Activated CD4-positive, alpha-beta T cell treated with anti-CD3 and anti-CD28 coated beads for 1 hour (primary cell): ENCODE data around the gene PCBP3.
"Not testable (repeated sequence)": the region's sequence is repeated elsewhere in the genome, so short reads cannot be mapped to it uniquely, and the experiment has no call there.

Experiments
- DNase-seq: peaks from one replicate; pipeline ENCODE4 v3.0.0-alpha.2; 2020

Gene PCBP3

GRCh38 chr21:45698493-45699184, 55.1 kb downstream of the PCBP3 start:
- DNase-seq, result no peak

DNA sequence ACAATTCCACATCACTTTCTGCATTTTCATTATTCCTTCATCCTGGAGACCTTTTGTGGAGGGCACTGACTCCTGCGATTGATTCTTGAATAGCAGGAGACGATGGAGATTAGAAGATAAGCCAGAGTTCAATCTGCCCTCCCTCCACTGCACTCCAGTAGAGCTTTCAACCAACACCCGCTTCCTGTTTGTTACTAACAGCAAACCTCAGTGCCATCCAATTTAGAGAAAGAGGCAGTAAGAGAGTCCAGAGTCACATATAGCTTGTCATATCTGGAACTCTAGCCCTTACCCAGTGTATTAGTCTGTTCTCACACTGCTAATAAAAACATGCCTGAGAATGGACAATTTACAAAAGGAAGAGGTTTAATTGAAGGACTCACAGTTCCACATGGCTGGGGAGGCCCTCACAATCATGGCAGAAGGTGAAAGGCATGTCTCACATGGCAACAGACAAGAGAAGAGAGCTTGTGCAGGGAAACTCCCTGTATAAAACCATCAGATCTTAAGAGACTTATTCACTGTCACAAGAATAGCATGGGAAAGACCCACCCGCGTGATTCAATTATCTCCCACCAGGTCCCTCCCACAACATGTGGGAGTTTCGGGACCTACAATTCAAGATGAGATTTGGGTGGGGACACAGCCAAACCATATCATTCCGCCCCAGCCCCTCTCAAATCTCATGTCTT, 55.9 kb downstream of the PCBP3 start:
- DNase-seq, result no peak

DNA sequence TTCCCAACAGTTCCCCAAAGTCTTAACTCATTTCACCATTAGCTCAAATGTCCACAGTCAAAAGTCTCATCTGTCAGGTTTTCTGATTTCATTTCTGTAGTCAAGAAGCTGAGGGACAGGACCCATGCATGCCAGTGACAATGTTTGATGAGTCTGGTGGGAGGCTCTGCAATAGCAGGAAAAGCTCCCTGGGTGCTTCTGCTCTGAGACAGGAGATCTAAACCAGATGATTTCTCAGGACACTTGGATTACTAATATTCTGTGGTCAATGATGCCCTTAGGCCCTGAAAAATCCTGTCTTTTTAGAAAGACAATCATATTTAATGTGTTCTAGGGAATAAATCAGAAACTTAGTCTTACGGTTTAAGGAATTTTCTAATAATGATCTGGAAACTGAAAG, 56.4 kb downstream of the PCBP3 start:
- no peak for DNase-seq

GRCh38 chr21:45700461-45700860, 56.9 kb downstream of the PCBP3 start:
- no peak for DNase-seq

DNA sequence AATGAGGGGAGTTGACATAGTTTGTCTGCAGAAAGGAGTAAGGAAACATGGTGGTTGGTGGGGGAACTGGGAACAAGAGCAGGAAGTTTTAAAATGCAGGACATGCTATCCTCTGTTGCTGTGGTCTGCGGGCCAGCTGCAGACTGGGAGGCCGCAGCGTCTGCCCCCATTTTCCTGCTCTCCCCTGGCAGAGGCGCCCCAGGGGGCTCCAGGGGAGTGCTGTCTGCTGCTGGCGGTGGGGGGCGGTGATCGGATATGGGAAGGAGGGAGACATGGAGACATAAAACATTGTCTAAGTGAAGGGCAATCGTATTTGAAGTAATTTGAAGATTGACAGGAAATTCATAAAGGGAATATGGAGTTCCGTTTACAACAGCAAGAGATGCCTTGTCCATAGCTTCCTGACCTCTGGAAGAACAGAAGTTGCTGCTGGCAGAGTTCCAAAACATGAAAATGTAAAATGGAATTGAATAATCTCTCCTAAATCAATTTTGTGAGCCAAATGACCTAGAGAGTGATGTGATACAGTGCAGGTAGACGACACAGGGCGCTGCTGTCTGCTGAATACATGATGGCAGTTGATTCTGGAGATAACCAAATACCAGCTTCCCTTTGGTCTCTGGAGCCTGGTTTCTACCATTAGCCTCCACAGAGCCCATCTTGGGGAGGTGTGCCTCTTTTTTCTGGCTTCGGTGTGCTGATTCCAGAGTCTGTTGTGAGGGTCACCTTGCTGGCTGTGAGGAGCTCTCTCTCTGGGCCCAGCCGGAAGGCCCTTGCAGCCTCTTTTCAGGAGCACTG, 61.0 kb downstream of the PCBP3 start:
- no peak for DNase-seq

DNA sequence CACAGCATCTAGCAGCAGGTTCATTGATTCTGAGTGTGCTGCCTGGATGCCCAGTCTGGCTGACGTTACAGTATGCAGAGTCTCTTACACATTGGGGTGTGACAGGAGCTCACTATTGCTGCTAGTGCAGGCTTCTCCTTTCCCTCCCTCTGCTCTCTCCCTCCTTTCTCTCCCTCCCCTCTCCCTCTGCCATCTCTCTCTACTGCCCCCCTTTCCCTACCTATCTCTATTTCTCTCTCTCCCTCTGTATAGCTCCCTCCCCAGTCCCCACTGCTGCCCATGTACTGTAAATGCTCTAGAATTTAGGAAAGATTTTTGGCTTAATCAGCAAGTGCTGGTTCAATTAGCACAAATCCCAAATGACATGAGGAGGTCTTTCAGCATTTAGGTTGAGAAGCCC, 62.8 kb downstream of the PCBP3 start:
- no peak for DNase-seq

GRCh38 chr21:45709173-45709572, 65.6 kb downstream of the PCBP3 start:
- DNase-seq, result no peak

GRCh38 chr21:45709696-45710268, 66.3 kb downstream of the PCBP3 start:
- no peak for DNase-seq

GRCh38 chr21:45710306-45710705, 66.8 kb downstream of the PCBP3 start:
- not testable (repeated sequence) for DNase-seq

GRCh38 chr21:45713613-45714012, 70.1 kb downstream of the PCBP3 start:
- no peak for DNase-seq

DNA sequence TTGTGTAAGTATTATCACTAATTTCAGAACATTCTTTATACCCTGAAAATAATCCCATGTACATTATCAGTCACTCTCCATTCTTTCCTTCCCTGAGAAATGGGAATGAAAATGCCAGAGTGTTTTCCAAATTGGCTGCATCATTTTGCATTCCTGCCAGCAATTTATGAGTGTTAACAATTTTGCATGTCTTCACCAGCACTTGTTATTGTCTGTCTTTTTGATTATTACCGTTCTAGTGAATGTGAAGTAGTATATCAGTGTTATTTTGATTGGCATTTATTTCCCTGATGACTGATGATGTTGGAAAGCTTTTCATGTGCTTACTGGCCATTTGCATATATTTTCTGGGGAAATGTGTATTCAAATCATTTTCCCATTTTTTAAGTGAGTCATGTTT, 71.9 kb downstream of the PCBP3 start:
- no peak for DNase-seq

DNA sequence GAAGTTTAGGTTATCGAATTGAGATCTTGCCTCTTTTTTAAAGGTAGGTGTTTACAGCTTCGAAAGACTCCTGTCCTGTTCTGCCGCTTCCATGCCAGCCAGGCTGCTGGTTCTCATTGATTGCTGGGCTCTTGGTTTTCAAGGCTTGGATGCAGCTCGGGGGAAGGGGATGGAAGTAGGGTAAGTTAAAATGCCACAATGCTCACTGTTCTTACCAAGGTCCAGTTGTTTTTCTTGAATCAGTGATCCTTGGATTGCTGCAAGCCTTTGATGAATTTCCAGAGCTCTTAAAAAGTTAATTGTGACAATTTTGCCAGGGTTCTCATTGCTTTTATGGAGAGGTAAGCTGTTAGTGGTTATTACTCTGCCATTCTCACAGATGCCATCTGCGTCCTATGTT, 74.9 kb downstream of the PCBP3 start:
- no peak for DNase-seq

DNA sequence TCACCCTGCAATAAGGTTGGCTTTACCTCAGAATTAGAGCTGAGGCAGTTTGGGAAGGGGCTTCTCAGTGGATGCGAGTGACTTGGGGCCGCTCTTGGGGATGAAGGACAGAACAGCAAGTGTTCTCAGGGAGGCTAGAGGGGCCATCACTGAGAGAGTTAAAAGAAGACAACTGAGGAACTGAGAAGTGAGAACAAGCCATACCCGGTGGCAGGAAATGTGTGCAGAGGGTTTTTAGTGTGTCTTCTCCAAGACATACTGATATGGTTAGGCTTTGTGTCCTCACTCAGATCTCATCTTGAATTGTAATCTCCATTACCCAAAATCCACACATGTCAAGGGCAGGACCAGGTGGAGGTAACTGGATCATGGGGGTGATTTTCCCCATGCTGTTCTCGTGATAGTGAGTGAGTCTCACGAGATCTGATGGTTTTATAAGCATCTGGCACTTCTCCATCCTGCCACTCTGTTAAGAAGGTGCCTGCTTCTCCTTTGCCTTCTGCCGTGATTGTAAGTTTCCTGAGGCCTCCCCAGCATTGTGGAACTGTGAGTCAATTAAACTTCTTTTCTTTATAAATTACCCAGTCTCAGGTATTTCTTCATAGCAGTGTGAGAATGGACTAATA, 75.8 kb downstream of the PCBP3 start:
- DNase-seq, result no peak

DNA sequence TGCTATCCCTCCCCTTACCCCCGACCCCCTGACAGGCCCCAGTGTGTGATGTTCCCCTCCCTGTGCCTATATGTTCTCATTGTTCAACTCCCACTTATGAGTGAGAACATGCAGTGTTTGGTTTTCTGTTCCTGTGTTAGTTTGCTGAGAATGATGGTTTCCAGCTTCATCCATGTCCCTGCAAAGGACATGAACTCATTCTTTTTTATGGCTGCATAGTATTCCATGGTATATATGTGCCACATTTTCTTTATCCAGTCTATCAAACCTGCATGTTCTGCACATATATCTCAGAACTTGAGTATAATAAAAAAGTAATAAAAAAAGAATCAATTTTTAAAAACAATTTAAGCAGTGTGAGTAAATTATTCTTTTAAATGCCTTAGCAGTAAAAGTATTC, 76.7 kb downstream of the PCBP3 start:
- DNase-seq, result not testable (repeated sequence)

GRCh38 chr21:45721671-45722070, 78.1 kb downstream of the PCBP3 start:
- DNase-seq, result no peak

- DNase-seq, result no peak
These were observed 79.8 kb downstream of the PCBP3 start for GRCh38 chr21:45723049-45723958.

DNA sequence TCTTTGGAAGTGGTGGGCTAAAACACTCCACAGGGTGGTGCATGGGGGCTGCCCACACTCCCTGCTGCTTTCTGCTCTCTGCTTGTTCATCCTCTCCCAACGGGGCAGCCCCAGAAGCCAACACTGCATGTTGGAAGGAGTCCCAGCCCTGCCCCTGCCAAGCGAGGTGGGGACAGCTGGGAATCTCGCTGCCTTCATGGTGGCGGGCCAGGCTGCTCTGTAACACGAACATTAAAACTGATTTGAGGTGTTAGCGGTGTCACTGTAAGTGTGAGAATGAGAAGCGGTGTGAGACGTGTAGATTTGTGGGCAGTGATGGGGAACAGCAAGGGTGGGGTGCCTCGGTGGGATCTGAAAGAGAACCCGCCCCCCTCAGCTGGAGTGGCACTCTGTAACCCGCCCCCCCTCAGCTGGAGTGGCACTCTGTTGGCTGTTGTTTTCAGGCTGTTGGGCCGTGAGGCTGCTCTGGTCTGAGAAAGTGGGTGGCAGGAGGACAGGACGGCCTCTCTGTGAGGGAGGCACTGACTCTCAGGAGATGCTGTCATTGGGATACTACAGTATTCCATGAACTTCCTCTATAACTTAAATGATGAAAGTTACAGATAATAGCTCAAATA, 80.9 kb downstream of the PCBP3 start:
- no peak for DNase-seq

DNA sequence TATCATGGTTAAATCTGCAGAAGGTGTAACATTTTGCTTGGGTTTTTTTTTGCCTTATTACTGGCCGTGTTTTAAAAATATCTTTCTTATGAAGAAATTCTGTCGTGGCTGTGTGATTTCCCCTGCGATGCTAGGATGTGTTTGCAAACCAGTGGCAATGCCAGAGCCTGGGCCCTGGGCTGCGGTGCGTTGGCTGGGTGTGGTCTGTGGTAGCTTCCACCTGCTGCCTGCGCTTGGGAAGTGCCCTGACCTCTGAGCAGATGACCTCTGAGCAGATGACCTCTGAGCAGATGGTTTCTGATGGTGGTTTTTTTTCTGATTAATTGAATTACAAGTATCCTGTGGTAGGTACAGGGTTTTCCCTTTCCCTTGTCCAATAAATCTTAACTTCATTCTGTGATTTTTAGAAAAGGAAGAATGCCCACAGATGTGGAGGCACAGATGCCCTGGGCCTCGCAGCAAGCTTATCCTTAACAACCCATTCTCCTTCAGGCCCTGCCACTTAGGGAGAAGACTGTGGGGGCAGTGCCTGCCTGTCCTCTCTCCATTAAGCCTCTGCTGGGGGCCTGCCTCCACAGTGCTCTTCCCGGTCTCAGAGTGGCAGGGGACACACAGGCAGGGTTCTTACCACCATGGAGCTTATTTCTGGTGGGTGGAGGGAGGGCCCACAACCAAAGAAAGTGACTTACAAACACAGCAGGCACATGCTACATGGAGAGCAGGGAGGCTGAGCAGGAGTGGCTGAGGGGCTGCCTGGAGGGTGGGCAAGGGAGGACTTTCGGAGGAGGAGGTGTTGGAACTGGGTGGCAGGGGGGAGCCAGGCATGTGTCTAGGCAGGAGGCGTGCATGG, 81.7 kb downstream of the PCBP3 start:
- DNase-seq, result no peak

- no peak for DNase-seq
These were observed 82.3 kb downstream of the PCBP3 start for GRCh38 chr21:45725844-45726200.

DNA sequence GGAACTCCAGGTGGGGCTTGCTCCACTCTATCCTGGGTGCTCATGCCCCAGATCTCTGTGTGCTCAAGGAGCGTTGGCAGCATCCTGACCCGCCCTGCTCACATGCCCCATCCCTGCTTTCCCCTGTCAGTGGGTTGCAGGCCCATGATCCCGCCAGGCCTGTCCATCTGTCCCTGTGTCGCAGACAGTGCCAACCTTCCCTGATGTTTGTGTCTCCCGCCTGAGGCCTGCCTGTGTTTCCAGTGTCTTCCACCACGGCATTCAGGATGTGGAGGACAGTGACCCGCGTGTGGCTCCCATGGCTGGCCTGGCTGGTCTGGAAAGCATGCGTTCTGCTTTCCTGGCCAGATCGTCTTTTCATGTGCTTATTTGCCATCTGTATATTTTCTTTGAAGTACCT, 82.9 kb downstream of the PCBP3 start:
- DNase-seq, result no peak

DNA sequence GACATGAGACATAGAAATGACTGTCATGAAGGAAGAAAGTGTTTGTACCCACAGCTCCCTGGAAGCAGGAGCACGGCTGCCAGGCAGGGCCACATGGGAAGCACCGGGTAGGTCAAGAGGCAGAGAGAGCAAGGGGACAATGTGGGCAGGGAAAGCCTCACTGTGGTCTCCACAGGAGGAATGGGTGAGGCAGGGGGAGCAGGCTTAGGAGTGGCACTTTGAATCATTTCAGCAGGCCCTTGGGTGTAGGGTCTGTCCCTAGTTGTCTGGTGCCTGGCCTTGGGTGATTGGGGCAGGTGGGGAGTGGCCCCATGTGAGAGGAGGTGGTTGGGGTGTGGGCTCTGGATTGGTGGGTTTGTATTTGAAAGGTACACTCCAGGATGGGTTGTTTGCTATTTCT, 83.9 kb downstream of the PCBP3 start:
- no peak for DNase-seq
